Superior temporal gyrus (tissue), 1 donor: ENCODE data around the gene NOC4L.

Source experiments
- DNase-seq: peaks from one replicate; pipeline ENCODE4 v3.0.0-alpha.2; 2016; ENCODE audit errors: extremely low spot score

NOC4L gene

DNA sequence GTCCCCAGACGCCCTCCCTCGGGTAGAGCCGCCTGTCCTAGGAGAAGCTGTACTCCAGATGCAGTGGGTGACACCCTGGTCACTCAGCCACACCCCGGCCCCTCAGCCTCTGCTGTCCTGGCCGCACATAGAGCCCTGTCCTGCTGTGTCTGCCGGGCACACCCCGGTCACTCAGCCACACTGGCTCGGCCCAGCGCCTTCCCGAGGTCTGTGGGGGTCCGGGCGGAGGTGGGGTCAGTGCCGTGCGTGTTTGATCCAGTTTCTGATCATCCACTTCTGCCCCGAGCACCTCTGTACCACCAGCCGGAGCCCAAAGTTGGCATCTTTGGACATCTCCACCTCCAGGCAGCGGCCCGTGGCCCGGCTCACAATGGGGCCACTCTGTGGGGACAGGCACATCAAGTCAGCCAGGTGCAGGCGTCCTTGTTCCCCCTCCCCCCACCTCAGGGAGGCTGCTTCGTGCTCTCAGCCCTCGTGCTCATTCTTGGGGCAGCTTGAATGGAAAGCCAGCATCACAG is 52.7 kb downstream of the NOC4L start:
- no peak for DNase-seq

DNA sequence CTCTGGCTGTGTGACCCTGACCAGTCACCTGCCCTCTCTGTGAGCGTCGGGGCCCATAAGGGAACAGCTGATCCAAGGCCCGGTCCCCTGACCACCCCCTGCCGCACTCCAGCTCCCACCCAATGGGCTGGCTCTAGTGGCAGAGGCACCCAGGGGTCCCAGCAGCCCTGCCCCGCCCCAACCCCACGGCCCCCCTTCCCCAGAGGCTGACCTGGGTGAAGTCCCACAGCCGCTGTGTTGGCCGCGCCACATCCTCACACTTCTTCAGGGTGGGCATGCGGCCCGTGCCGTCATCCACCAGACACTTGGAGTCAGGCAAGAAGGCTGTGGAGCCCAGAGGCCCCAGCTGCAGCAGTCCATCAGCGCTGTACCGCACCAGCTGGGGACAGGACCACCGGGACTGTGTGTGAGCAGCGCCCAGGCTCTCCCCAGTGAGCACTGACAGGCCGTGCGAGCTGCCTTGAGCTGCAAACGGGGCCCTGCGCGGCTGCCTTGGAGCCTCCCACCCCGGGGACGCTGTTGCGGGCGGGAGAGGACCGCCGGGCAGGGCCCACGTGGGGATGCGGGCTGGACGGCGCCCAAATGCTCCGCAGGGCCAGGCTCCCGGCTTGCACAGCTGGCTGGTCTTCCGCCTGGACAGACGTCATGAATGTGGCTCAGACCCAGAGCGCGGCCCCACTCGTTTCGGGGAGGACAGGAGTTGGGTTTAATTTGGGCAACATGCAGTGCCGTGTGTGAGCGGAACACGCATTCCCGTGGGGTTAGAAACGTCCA is 53.5 kb downstream of the NOC4L start:
- no peak for DNase-seq

DNA sequence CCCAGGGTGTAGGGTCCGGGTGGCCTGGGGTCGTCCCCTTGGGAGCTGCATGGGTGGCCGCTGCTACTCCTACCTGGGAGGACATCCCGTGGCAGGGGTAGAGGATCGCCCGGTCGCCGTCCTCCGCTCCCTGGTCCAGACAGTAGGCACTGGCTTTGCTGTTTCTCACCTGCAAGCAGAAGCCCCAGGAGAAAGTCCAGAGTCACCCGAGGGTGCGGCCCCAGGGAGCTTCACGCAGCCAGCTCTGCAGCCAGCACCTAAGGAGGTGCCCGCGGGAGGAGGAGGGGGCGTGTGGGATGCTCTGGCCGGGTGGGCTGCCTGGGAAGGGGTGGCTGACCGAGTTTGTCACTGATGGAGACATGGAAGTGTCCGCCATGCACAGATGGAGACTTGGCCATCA is 54.8 kb downstream of the NOC4L start:
- no peak for DNase-seq

DNA sequence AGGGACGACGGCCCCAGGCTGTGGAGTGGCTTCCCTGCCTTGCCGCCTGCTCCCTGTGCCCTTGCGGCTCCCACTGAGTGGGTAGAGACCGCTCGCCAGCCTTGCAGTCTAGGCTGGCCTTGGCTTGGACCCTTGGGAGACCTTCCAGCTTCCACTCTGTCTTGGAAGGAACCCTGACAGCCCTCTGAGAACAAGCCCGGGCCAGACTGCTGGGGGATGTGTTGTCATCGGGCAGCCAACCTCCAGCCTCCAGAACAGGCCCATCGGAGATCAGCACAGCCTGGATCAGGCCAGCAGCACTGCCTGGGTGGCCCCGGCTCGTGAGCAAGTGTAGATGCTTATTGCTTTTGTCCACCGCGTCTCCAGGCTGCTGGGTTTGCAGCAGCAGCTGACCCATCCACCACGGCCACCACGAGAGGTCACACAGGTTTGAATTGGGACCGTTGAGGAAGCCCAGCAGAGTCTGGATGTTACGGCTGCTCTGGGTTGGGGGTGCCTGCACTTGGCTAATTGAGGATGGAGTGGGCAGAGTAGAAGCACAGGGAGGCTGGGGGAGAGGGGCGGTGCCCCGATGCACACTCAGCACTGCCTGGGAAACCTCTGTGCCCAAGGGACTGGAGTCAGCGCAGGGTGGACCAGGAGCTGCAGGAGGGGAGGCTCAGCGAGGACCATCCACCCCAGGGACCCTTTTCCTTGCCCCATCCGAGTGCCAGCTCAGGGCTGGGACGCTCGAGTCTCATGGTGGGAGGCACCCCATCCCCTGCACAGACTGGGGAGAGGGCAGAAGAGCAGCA is 55.5 kb downstream of the NOC4L start:
- DNase-seq: no peak

DNA sequence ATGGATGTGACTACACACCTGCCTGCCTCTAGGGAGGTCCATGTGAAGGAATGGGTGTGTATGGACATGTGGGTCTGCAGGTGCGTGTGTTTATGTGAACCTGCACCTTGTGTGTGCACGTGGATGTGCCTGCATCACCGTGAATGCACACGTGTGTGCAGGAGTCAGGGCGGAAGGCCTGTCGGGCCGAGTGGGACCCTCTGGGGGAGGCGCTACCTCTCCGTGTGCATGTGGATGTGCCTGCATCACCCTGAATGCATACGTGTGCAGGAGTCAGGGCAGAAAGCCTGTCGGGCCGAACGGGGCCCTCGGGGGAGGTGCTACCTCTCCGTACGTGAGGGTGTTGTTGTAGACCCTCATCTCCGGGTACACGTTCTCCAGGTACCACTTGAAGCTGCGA is 56.5 kb downstream of the NOC4L start:
- no peak for DNase-seq

DNA sequence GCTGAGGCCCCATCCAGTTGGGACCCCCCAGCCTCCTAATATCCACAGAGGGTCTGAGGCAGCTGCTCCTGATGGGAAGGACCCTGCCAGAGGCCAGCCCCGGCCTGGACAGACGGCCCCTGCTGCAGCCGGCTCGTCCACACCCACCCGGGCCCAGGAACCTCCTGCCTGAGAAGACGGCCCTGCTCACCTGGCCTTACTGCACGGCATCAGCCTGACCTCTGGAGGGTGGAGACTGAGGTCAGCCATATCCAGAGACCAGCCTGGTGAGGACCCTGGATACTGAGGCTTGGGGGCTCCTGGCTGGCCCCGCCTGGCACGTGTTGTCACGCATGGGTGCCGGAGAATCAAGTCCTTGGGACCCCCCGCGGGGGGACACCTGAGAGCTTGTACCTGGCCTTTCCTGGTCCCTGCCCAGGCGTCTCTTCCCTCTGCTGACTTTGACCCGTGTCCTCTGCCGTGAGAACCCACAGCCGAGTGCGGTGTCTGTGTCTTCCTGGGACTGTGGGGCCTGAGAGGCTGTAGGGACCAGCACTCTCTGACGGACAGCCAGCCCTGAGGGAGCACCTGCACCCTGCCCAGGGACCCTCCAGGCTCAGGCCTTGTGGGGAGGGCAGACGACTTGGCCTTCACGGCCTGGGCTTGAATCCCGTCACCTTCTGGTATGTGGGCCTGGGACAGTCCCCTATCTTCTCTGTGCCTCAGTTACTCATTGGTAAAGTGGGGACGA is 57.3 kb downstream of the NOC4L start:
- DNase-seq: no peak
